ENCODE measurements around the gene FCHSD1.

The FCHSD1 gene

DNA sequence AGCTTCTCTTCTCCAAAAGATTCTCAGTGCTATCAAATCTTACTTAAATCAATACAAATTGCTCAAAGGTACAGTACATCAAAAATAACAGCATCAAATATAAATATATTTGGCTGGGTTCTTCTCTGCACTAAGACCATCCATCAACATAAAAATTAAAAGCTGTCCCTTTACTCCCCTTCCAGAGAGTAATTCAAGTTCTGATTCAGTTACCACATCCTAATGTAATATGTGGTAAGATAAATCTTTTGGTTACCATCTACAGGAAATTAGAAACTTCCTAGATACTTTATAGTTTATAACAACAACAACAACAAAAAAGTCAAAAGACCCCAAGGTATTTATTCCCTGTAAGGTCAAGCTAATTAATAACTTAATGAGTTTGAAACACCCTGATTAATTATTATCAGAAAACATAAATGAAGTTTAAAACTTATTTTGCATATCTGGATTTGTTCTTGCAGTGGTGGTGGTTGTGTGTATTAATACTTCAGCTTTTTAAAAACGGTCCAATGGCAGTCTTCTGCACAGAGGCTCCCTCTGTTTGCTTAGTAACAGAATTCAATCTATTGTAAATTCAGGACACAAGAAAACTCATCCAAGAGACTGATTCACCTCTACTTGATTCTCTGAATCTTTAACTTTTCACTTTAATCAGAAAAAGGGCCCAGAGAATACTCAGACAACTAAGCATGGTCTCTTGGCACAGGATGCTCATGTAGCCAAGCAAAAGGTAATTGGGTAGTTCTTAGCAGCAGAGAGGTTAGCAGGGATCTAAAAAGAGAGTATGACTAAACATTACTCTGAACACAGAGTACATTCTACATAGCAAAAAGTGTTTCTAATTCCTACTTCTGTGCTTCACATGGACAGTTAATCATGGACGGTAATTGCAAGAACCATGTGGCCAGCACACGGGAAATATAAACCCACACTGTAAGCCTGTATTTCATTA, 52.5 kb downstream of the FCHSD1 start:
- DNase-seq (ENCODE audit: low read depth in 1 of 2, low spot score in 1 of 2): no peak
- Histone ChIP-seq H3K4me3 (replicated peaks; ENCODE audit: insufficient read depth, low read length) (no peak overlapping the region), H3K27me3 (ENCODE audit: insufficient read depth, poor library complexity, severe bottlenecking) (no peaks in the 10 kb centered on the region), H3K27ac (replicated peaks) (no peak overlapping the region; the same call in 1 of the 2 replicates)
- TF ChIP-seq POLR2AphosphoS5 (IDR thresholded peaks at IDR 0.05; ENCODE audit: low read depth) (no peak), GABPA (IDR thresholded peaks at IDR 0.05; ENCODE audit: low read depth) (no peak), SPI1 (IDR thresholded peaks at IDR 0.05; ENCODE audit: borderline replicate concordance, low read depth) (no peak)
- TF ChIP-seq, protein P1, sequence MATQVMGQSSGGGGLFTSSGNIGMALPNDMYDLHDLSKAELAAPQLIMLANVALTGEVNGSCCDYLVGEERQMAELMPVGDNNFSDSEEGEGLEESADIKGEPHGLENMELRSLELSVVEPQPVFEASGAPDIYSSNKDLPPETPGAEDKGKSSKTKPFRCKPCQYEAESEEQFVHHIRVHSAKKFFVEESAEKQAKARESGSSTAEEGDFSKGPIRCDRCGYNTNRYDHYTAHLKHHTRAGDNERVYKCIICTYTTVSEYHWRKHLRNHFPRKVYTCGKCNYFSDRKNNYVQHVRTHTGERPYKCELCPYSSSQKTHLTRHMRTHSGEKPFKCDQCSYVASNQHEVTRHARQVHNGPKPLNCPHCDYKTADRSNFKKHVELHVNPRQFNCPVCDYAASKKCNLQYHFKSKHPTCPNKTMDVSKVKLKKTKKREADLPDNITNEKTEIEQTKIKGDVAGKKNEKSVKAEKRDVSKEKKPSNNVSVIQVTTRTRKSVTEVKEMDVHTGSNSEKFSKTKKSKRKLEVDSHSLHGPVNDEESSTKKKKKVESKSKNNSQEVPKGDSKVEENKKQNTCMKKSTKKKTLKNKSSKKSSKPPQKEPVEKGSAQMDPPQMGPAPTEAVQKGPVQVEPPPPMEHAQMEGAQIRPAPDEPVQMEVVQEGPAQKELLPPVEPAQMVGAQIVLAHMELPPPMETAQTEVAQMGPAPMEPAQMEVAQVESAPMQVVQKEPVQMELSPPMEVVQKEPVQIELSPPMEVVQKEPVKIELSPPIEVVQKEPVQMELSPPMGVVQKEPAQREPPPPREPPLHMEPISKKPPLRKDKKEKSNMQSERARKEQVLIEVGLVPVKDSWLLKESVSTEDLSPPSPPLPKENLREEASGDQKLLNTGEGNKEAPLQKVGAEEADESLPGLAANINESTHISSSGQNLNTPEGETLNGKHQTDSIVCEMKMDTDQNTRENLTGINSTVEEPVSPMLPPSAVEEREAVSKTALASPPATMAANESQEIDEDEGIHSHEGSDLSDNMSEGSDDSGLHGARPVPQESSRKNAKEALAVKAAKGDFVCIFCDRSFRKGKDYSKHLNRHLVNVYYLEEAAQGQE (IDR thresholded peaks at IDR 0.05; ENCODE audit: insufficient replicate concordance, low read depth): no peak
- TF ChIP-seq, protein P2, sequence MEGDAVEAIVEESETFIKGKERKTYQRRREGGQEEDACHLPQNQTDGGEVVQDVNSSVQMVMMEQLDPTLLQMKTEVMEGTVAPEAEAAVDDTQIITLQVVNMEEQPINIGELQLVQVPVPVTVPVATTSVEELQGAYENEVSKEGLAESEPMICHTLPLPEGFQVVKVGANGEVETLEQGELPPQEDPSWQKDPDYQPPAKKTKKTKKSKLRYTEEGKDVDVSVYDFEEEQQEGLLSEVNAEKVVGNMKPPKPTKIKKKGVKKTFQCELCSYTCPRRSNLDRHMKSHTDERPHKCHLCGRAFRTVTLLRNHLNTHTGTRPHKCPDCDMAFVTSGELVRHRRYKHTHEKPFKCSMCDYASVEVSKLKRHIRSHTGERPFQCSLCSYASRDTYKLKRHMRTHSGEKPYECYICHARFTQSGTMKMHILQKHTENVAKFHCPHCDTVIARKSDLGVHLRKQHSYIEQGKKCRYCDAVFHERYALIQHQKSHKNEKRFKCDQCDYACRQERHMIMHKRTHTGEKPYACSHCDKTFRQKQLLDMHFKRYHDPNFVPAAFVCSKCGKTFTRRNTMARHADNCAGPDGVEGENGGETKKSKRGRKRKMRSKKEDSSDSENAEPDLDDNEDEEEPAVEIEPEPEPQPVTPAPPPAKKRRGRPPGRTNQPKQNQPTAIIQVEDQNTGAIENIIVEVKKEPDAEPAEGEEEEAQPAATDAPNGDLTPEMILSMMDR (IDR thresholded peaks at IDR 0.05; ENCODE audit: insufficient read depth, low read length): no peak

DNA sequence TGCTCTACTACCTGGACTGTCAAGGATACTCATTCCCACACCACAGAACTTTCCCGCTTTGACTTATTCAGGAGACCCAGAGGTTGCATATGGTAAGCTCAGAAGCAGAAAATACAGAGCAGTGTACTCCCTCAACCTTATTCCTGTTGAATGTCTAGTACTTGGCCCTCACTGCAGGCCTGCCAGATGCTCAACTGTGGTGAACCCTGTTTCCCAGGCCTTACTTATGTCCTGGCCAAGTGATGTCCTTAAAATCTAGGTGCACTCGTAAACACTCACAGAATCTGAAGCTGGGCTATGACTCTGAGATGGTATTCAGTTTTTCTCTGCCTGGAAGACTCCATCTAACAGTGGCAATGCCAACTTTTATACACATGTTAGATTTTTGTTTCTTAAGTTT, 53.4 kb downstream of the FCHSD1 start:
- Histone ChIP-seq H3K4me3 (replicated peaks; ENCODE audit: insufficient read depth, low read length) (no peak overlapping the region), H3K27ac (replicated peaks) (no peak overlapping the region), H3K27me3 (ENCODE audit: insufficient read depth, poor library complexity, severe bottlenecking) (no peaks in the 10 kb centered on the region)
- no peak for TF ChIP-seq GABPA (IDR thresholded peaks at IDR 0.05; ENCODE audit: low read depth)
- DNase-seq (ENCODE audit: low read depth in 1 of 2, low spot score in 1 of 2): no peak

- TF ChIP-seq SPI1 (IDR thresholded peaks at IDR 0.05; ENCODE audit: borderline replicate concordance, low read depth) (peak; percentile 36; the same call in 1 of the 2 replicates), GABPA (IDR thresholded peaks at IDR 0.05; ENCODE audit: low read depth) (no peak)
- Histone ChIP-seq H3K27ac (replicated peaks) (no peak overlapping the region), H3K27me3 (ENCODE audit: insufficient read depth, poor library complexity, severe bottlenecking) (no peaks in the 10 kb centered on the region), H3K4me3 (replicated peaks; ENCODE audit: insufficient read depth, low read length) (no peak overlapping the region)
- no peak for DNase-seq (ENCODE audit: low read depth in 1 of 2, low spot score in 1 of 2)
Measured at GRCh38 chr5:141597394-141597793, 53.8 kb downstream of the FCHSD1 start.

- no peak overlapping the region for H3K4me3 ChIP-seq (replicated peaks; ENCODE audit: insufficient read depth, low read length)
- no peak for TF ChIP-seq POLR2AphosphoS5 (IDR thresholded peaks at IDR 0.05; ENCODE audit: low read depth)
- no peak for TF ChIP-seq SPI1 (IDR thresholded peaks at IDR 0.05; ENCODE audit: borderline replicate concordance, low read depth)
- TF ChIP-seq, protein P2 (IDR thresholded peaks at IDR 0.05; ENCODE audit: insufficient read depth, low read length): no peak
- no peak for TF ChIP-seq GABPA (IDR thresholded peaks at IDR 0.05; ENCODE audit: low read depth)
- TF ChIP-seq, protein P1 (IDR thresholded peaks at IDR 0.05; ENCODE audit: insufficient replicate concordance, low read depth): no peak
- DNase-seq (ENCODE audit: low read depth in 1 of 2, low spot score in 1 of 2): no peak
- no peaks in the 10 kb centered on the region for H3K27me3 ChIP-seq (ENCODE audit: insufficient read depth, poor library complexity, severe bottlenecking)
- no peak overlapping the region for H3K27ac ChIP-seq (replicated peaks)
Measured at GRCh38 chr5:141596867-141597266, 54.4 kb downstream of the FCHSD1 start.
